ENCODE measurements around the gene GVQW3.

Gene GVQW3

DNA sequence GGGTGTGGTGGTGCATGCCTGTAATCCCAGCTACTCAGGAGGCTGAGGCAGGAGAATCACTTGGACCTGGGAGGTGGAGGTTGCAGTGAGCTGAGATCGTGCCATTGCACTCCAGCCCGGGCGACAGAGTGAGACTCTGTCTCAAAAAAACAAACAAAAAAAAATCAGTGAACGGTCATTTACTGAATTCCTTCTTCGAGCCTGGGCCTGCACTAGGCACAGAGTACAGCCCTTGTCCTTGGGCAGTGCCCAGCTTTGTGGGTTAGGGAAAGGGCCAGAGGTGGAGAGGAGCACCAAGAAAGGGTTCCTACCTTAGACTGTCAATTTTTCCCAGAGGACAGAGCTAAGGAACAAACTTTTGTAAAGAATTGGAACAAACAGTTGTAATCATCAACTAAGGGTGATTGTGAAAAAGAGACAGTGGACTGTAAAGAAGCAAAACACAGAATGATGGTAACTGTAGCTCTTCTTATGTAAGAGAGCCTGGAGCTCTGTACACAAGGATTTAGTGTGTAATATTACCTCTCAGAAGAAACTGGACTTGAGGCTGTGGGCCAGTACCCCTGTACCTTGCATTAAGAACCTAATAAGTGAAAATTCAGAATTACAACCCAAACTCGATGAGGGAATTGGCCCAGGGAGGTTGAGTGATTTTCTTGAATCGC is 10.8 kb downstream of the GVQW3 start:
- no peak overlapping the region for H3K27ac ChIP-seq (ENCODE audit: extremely low read depth, low read depth, low read length)
- TF ChIP-seq, protein P1, sequence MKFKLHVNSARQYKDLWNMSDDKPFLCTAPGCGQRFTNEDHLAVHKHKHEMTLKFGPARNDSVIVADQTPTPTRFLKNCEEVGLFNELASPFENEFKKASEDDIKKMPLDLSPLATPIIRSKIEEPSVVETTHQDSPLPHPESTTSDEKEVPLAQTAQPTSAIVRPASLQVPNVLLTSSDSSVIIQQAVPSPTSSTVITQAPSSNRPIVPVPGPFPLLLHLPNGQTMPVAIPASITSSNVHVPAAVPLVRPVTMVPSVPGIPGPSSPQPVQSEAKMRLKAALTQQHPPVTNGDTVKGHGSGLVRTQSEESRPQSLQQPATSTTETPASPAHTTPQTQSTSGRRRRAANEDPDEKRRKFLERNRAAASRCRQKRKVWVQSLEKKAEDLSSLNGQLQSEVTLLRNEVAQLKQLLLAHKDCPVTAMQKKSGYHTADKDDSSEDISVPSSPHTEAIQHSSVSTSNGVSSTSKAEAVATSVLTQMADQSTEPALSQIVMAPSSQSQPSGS (tag by site-specific recombination; IDR thresholded peaks at IDR 0.05; ENCODE audit: low read depth), result no peak
- TF ChIP-seq REPIN1 (tag by site-specific recombination; IDR thresholded peaks at IDR 0.05; ENCODE audit: low read depth), result no peak
- TF ChIP-seq, protein P2, sequence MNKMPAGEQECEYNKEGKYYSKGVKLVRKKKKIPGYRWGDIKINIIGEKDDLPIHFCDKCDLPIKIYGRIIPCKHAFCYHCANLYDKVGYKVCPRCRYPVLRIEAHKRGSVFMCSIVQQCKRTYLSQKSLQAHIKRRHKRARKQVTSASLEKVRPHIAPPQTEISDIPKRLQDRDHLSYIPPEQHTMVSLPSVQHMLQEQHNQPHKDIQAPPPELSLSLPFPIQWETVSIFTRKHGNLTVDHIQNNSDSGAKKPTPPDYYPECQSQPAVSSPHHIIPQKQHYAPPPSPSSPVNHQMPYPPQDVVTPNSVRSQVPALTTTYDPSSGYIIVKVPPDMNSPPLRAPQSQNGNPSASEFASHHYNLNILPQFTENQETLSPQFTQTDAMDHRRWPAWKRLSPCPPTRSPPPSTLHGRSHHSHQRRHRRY (tag by site-specific recombination; IDR thresholded peaks at IDR 0.05), result no peak
- TF ChIP-seq ZNF629 (tag by site-specific recombination; IDR thresholded peaks at IDR 0.05), result no peak
- TF ChIP-seq, protein P3, sequence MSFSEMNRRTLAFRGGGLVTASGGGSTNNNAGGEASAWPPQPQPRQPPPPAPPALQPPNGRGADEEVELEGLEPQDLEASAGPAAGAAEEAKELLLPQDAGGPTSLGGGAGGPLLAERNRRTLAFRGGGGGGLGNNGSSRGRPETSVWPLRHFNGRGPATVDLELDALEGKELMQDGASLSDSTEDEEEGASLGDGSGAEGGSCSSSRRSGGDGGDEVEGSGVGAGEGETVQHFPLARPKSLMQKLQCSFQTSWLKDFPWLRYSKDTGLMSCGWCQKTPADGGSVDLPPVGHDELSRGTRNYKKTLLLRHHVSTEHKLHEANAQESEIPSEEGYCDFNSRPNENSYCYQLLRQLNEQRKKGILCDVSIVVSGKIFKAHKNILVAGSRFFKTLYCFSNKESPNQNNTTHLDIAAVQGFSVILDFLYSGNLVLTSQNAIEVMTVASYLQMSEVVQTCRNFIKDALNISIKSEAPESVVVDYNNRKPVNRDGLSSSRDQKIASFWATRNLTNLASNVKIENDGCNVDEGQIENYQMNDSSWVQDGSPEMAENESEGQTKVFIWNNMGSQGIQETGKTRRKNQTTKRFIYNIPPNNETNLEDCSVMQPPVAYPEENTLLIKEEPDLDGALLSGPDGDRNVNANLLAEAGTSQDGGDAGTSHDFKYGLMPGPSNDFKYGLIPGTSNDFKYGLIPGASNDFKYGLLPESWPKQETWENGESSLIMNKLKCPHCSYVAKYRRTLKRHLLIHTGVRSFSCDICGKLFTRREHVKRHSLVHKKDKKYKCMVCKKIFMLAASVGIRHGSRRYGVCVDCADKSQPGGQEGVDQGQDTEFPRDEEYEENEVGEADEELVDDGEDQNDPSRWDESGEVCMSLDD (tag by site-specific recombination; IDR thresholded peaks at IDR 0.05), result no peak
- TF ChIP-seq SP7 (tag by site-specific recombination; IDR thresholded peaks at IDR 0.05), result no peak
- no peaks in the 10 kb centered on the region for H3K4me1 ChIP-seq (ENCODE audit: control insufficient read depth, insufficient read depth, low read length)
- POLR2A ChIA-PET, result no interaction called here
- no peaks in the 10 kb centered on the region for H3K36me3 ChIP-seq (ENCODE audit: control insufficient read depth in 2 of 2, insufficient read depth in 1 of 2, low read length in 2 of 2)
- CTCF ChIA-PET, result no interaction called here
- H3K4me3 ChIP-seq (ENCODE audit: low read depth, low read length), result no peak overlapping the region
- H3K9me3 ChIP-seq (ENCODE audit: control insufficient read depth, insufficient read depth, low read depth, low read length), result no peaks in the 10 kb centered on the region

DNA sequence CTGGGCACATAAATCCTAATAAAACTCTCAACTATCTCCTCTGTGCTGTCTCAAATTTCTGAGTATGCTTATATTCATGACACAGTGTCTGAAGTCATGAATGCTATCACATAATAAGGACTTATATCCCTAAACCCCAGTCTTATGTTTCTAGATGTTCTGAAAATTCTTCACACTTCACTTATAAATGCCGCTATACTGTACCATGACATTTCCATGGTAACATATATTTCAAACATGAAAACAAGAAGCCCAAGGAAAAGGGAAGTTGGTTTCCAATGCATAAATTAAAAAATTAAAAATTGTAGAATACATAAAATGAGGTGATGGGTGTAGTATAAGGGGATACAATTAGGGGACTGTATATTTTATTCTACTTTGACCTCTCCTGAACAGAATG is 11.7 kb downstream of the GVQW3 start:
- no peaks in the 10 kb centered on the region for H3K9me3 ChIP-seq (ENCODE audit: control insufficient read depth, insufficient read depth, low read depth, low read length)
- no peaks in the 10 kb centered on the region for H3K4me1 ChIP-seq (ENCODE audit: control insufficient read depth, insufficient read depth, low read length)
- H3K36me3 ChIP-seq (ENCODE audit: control insufficient read depth in 2 of 2, insufficient read depth in 1 of 2, low read length in 2 of 2), result no peaks in the 10 kb centered on the region
- no peak overlapping the region for H3K4me3 ChIP-seq (ENCODE audit: low read depth, low read length)
- no peak overlapping the region for H3K27ac ChIP-seq (ENCODE audit: extremely low read depth, low read depth, low read length)
- POLR2A ChIA-PET, result no interaction called here
- CTCF ChIA-PET, result no interaction called here
- TF ChIP-seq ZNF791 (tag by site-specific recombination; IDR thresholded peaks at IDR 0.05) (no peak), ZSCAN16 (tag by site-specific recombination; IDR thresholded peaks at IDR 0.05) (no peak), ZNF658 (tag by site-specific recombination; IDR thresholded peaks at IDR 0.05) (no peak), ZFP37 (tag by site-specific recombination; IDR thresholded peaks at IDR 0.05) (no peak), ZNF146 (tag by site-specific recombination; IDR thresholded peaks at IDR 0.05) (no peak), ZNF239 (tag by site-specific recombination; IDR thresholded peaks at IDR 0.05) (no peak), ZNF48 (tag by site-specific recombination; IDR thresholded peaks at IDR 0.05) (no peak), ZNF138 (tag by site-specific recombination; IDR thresholded peaks at IDR 0.05; ENCODE audit: borderline replicate concordance) (no peak), GLIS2 (tag by site-specific recombination; IDR thresholded peaks at IDR 0.05) (no peak), KLF8 (tag by site-specific recombination; IDR thresholded peaks at IDR 0.05) (no peak), ZNF549 (tag by site-specific recombination; IDR thresholded peaks at IDR 0.05) (no peak), ZNF76 (tag by site-specific recombination; IDR thresholded peaks at IDR 0.05; ENCODE audit: borderline replicate concordance, low read depth) (no peak), ZNF670 (tag by site-specific recombination; IDR thresholded peaks at IDR 0.05; ENCODE audit: low read depth) (no peak), ZNF776 (tag by site-specific recombination; IDR thresholded peaks at IDR 0.05; ENCODE audit: borderline replicate concordance) (no peak)
- TF ChIP-seq, protein P4, sequence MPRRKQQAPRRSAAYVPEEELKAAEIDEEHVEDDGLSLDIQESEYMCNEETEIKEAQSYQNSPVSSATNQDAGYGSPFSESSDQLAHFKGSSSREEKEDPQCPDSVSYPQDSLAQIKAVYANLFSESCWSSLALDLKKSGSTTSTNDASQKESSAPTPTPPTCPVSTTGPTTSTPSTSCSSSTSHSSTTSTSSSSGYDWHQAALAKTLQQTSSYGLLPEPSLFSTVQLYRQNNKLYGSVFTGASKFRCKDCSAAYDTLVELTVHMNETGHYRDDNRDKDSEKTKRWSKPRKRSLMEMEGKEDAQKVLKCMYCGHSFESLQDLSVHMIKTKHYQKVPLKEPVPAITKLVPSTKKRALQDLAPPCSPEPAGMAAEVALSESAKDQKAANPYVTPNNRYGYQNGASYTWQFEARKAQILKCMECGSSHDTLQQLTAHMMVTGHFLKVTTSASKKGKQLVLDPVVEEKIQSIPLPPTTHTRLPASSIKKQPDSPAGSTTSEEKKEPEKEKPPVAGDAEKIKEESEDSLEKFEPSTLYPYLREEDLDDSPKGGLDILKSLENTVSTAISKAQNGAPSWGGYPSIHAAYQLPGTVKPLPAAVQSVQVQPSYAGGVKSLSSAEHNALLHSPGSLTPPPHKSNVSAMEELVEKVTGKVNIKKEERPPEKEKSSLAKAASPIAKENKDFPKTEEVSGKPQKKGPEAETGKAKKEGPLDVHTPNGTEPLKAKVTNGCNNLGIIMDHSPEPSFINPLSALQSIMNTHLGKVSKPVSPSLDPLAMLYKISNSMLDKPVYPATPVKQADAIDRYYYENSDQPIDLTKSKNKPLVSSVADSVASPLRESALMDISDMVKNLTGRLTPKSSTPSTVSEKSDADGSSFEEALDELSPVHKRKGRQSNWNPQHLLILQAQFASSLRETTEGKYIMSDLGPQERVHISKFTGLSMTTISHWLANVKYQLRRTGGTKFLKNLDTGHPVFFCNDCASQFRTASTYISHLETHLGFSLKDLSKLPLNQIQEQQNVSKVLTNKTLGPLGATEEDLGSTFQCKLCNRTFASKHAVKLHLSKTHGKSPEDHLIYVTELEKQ (tag by site-specific recombination; IDR thresholded peaks at IDR 0.05; ENCODE audit: borderline replicate concordance), result no peak
- TF ChIP-seq, protein P5, sequence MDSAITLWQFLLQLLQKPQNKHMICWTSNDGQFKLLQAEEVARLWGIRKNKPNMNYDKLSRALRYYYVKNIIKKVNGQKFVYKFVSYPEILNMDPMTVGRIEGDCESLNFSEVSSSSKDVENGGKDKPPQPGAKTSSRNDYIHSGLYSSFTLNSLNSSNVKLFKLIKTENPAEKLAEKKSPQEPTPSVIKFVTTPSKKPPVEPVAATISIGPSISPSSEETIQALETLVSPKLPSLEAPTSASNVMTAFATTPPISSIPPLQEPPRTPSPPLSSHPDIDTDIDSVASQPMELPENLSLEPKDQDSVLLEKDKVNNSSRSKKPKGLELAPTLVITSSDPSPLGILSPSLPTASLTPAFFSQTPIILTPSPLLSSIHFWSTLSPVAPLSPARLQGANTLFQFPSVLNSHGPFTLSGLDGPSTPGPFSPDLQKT (IDR thresholded peaks at IDR 0.05; ENCODE audit: borderline replicate concordance, low read depth, low read length), result no peak
- TF ChIP-seq, protein P6, sequence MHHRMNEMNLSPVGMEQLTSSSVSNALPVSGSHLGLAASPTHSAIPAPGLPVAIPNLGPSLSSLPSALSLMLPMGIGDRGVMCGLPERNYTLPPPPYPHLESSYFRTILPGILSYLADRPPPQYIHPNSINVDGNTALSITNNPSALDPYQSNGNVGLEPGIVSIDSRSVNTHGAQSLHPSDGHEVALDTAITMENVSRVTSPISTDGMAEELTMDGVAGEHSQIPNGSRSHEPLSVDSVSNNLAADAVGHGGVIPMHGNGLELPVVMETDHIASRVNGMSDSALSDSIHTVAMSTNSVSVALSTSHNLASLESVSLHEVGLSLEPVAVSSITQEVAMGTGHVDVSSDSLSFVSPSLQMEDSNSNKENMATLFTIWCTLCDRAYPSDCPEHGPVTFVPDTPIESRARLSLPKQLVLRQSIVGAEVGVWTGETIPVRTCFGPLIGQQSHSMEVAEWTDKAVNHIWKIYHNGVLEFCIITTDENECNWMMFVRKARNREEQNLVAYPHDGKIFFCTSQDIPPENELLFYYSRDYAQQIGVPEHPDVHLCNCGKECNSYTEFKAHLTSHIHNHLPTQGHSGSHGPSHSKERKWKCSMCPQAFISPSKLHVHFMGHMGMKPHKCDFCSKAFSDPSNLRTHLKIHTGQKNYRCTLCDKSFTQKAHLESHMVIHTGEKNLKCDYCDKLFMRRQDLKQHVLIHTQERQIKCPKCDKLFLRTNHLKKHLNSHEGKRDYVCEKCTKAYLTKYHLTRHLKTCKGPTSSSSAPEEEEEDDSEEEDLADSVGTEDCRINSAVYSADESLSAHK (tag by site-specific recombination; IDR thresholded peaks at IDR 0.05), result no peak
